Measurements from ENCODE around the gene ASAP2. TPM values are rescaled to one million over a fixed set of nuclear protein-coding genes. Genes with fewer than 3 reads are reported as not detected.

Gene ASAP2
- total RNA-seq, 1 experiment from 2014 or later: 12.6 TPM

GRCh38 chr2:9234680-9235146, 28.1 kb downstream of the ASAP2 start:
- H3K9ac ChIP-seq (ENCODE audit: extremely low read depth, insufficient read length, low read length): no peak overlapping the region

More at GRCh38 chr2:9234680-9235146, 28.1 kb downstream of the ASAP2 start:
- Histone ChIP-seq H3K18ac (ENCODE audit: insufficient read length, low read depth, low read length) (no peak overlapping the region), H3K14ac (ENCODE audit: insufficient read depth, low read length) (no peak overlapping the region), H2AK5ac (ENCODE audit: insufficient read length, low read length) (no peak overlapping the region), H4K8ac (replicated peaks; ENCODE audit: insufficient read length, low read depth, low read length) (no peak overlapping the region), H3K9me3 (ENCODE audit: control insufficient read depth, low read depth, low read length) (no peaks in the 10 kb centered on the region), H2BK5ac (ENCODE audit: insufficient read length, low read length) (no peak overlapping the region), H3K4me2 (ENCODE audit: insufficient read depth, insufficient read length, low read length) (no peak overlapping the region), H3K79me2 (ENCODE audit: insufficient read depth, low read length) (no peaks in the 10 kb centered on the region), H3K4ac (ENCODE audit: low read depth, low read length) (no peak overlapping the region), H3K23me2 (ENCODE audit: insufficient read length, low read depth, low read length, poor library complexity, severe bottlenecking) (no peaks in the 10 kb centered on the region), H2BK15ac (ENCODE audit: low read depth, low read length) (no peak overlapping the region), H3K79me1 (ENCODE audit: insufficient read depth, low read depth, low read length, poor library complexity, severe bottlenecking) (no peaks in the 10 kb centered on the region), H2BK20ac (ENCODE audit: low read depth, low read length, poor library complexity, severe bottlenecking) (no peak overlapping the region), H2AFZ (ENCODE audit: low read length) (no peak overlapping the region), H2BK120ac (ENCODE audit: low read depth, low read length, poor library complexity, severe bottlenecking) (no peak overlapping the region), H3K56ac (ENCODE audit: insufficient read length, low read depth, low read length) (no peak overlapping the region), H3K23ac (ENCODE audit: insufficient read length, low read depth, low read length) (no peak overlapping the region), H4K20me1 (ENCODE audit: control insufficient read depth, insufficient read depth, insufficient read length) (no peaks in the 10 kb centered on the region), H3K4me1 (ENCODE audit: insufficient read depth, low read length) (no peaks in the 10 kb centered on the region), H3T11ph (ENCODE audit: low read length) (no peak overlapping the region), H4K5ac (ENCODE audit: insufficient read length, low read depth, low read length) (no peak overlapping the region), H2BK12ac (ENCODE audit: insufficient read length, low read depth, low read length) (no peak overlapping the region), H3K27ac (ENCODE audit: insufficient read length, low read depth, low read length) (no peak overlapping the region), H4K91ac (ENCODE audit: insufficient read length, low read depth, low read length) (no peak overlapping the region), H3K27me3 (ENCODE audit: insufficient read depth, low read length) (no peaks in the 10 kb centered on the region)
- Mint-ChIP-seq H3K27ac (peak overlapping the region in 2 of 3 experiments; percentile 62 to 87; a peak in 3 of 7 replicates), H3K27me3 (ENCODE audit: low read depth) (no peaks in the 10 kb centered on the region), H3K4me1 (peaks cover 30 to 34% of the 10 kb centered on the region in 2 experiments), H3K9me3 (no peaks in the 10 kb centered on the region), H3K4me3 (no peak overlapping the region), H3K36me3 (ENCODE audit: insufficient read depth in 1 of 3, low read depth in 3 of 3) (no peaks in the 10 kb centered on the region)
- WGBS (ENCODE audit: extremely low coverage, insufficient read length, low lambda C conversion rate): no CpG with 5 or more reads among the region's 9 CpGs
- no peak for DNase-seq
- TF ChIP-seq CTCF (conservative IDR thresholded peaks at IDR 0.05): no peak

Data from H9 (cell line).